IMR-90 (cell line): ENCODE data around the gene CPNE2. TPM values are rescaled to one million over a fixed set of nuclear protein-coding genes. Genes with fewer than 3 reads are reported as not detected.

Source experiments
- ATAC-seq: fragments of 200-7000 bp; cut with Tn5 transposase; 2 replicates; pipeline ENCODE4 v1.9.1; 2020; ENCODE audit warnings: low read depth, mild to moderate bottlenecking, moderate library complexity
- BruUV-seq: library from RNA; stranded (reverse); fragments of 400-500 nt; replicated peaks from 2 replicates; lab custom pipeline; 2021; lab: Mats Ljungman, UMichigan
- CTCF ChIA-PET: fragments of 300-600 bp; formaldehyde crosslinking; extraction: SDS; loops from one replicate; lab custom pipeline; 2021; ENCODE audit warnings: antibody characterized with exemption; lab: Yijun Ruan, JAX
- POLR2A ChIA-PET: fragments of 300-600 bp; sonication (Branson Sonifier 250); formaldehyde crosslinking; loops from one replicate; lab custom pipeline; 2022; ENCODE audit warnings: antibody characterized with exemption; ENCODE audit not compliant: unreplicated experiment; lab: Charles Lee
- DNase-seq: peaks from one replicate; pipeline ENCODE4 v3.0.0; 2013
- H2AFZ ChIP-seq: replicated peaks from 2 replicates; pipeline ENCODE3; 2013; ENCODE audit warnings: low read length, mild to moderate bottlenecking; ENCODE audit not compliant: poor library complexity
- H2AK5ac ChIP-seq: 2 replicates; pipeline ENCODE4 v1.6.1; 2013; ENCODE audit warnings: low read depth, low read length, inconsistent platforms
- H2AK9ac ChIP-seq: replicated peaks from 2 replicates; pipeline ENCODE3; 2013; ENCODE audit warnings: mild to moderate bottlenecking, low read depth, low read length, moderate library complexity; ENCODE audit not compliant: poor library complexity
- H2BK120ac ChIP-seq: 2 replicates; pipeline ENCODE4 v1.6.1; 2013; ENCODE audit warnings: low read depth, low read length, inconsistent platforms
- H2BK15ac ChIP-seq: 3 replicates; pipeline ENCODE4 v1.6.1; 2013; ENCODE audit warnings: low read depth, low read length, inconsistent platforms
- H2BK20ac ChIP-seq: 2 replicates; pipeline ENCODE4 v1.6.1; 2013; ENCODE audit warnings: low read depth, mild to moderate bottlenecking, inconsistent platforms, low read length, moderate library complexity
- H2BK5ac ChIP-seq: 2 replicates; pipeline ENCODE4 v1.6.1; 2013; ENCODE audit warnings: mild to moderate bottlenecking, low read depth, low read length, inconsistent platforms; ENCODE audit not compliant: poor library complexity, severe bottlenecking
- H3K14ac ChIP-seq: replicated peaks from 2 replicates; pipeline ENCODE4 v1.6.1; 2013; ENCODE audit warnings: low read depth, low read length, inconsistent platforms
- H3K18ac ChIP-seq: 2 replicates; pipeline ENCODE4 v1.6.1; 2013; ENCODE audit warnings: low read depth, low read length, control low read depth
- H3K23ac ChIP-seq: 2 replicates; pipeline ENCODE4 v1.6.1; 2013; ENCODE audit warnings: low read depth, low read length, inconsistent platforms
- H3K27ac ChIP-seq: 2 replicates; pipeline ENCODE4 v1.5.1; 2013; ENCODE audit warnings: mild to moderate bottlenecking, control low read depth, low read length; ENCODE audit not compliant: insufficient read depth
- H3K27me3 ChIP-seq: 2 replicates; pipeline ENCODE4 v1.6.1; 2013; ENCODE audit warnings: low read length; ENCODE audit not compliant: control insufficient read depth, insufficient read depth
- H3K36me3 ChIP-seq: 2 replicates; pipeline ENCODE4 v1.6.1; 2013; ENCODE audit warnings: low read length, mixed read lengths; ENCODE audit not compliant: control insufficient read depth, insufficient read depth
- H3K4ac ChIP-seq: 2 replicates; pipeline ENCODE4 v1.6.1; 2013; ENCODE audit warnings: low read depth, low read length, inconsistent platforms
- H3K4me1 ChIP-seq: 2 replicates; pipeline ENCODE4 v1.6.1; 2013; ENCODE audit warnings: low read length, mixed read lengths; ENCODE audit not compliant: control insufficient read depth, insufficient read depth
- H3K4me2 ChIP-seq: 2 replicates; pipeline ENCODE4 v1.6.1; 2013; ENCODE audit warnings: low read depth, mild to moderate bottlenecking, control low read depth, low read length, moderate library complexity
- H3K4me3 ChIP-seq: 2 replicates; pipeline ENCODE4 v1.5.1; 2013; ENCODE audit warnings: low read depth, mild to moderate bottlenecking, control low read depth, low read length, moderate library complexity; ENCODE audit not compliant: insufficient read depth
- H3K56ac ChIP-seq: 2 replicates; pipeline ENCODE4 v1.6.1; 2013; ENCODE audit warnings: low read length, inconsistent platforms; ENCODE audit not compliant: insufficient read depth; ENCODE audit errors: extremely low read depth
- H3K79me1 ChIP-seq, 2 experiments: 2 replicates each; pipeline ENCODE4 v1.6.1; 2013; ENCODE audit warnings: low read length in 2 of 2, inconsistent platforms in 1 of 2, low read depth in 1 of 2
- H3K9ac ChIP-seq: 2 replicates; pipeline ENCODE4 v1.6.1; 2013; ENCODE audit warnings: low read depth, low read length, control low read depth
- H3K9me1 ChIP-seq: 2 replicates; pipeline ENCODE4 v1.6.1; 2013; ENCODE audit warnings: low read length, inconsistent platforms; ENCODE audit not compliant: insufficient read depth
- H3K9me3 ChIP-seq: 2 replicates; pipeline ENCODE4 v1.6.1; 2013; ENCODE audit warnings: low read length; ENCODE audit not compliant: control insufficient read depth, insufficient read depth
- H4K20me1 ChIP-seq: 2 replicates; pipeline ENCODE4 v1.6.1; 2013; ENCODE audit warnings: low read length, inconsistent platforms; ENCODE audit not compliant: insufficient read depth
- H4K5ac ChIP-seq: 2 replicates; pipeline ENCODE4 v1.6.1; 2013; ENCODE audit warnings: mild to moderate bottlenecking, low read depth, low read length, control low read depth
- H4K8ac ChIP-seq, 2 experiments: 2 replicates each; pipeline ENCODE4 v1.6.1; 2013; ENCODE audit warnings: low read depth in 2 of 2, low read length in 2 of 2, control low read depth in 1 of 2, inconsistent platforms in 1 of 2
- H4K91ac ChIP-seq: 2 replicates; pipeline ENCODE4 v1.6.1; 2013; ENCODE audit warnings: low read depth, low read length, inconsistent platforms; ENCODE audit not compliant: insufficient read depth
- BHLHE40 ChIP-seq: fragments of 150-350 bp; IDR thresholded peaks from 2 replicates; pipeline ENCODE4 v1.6.1; 2016; ENCODE audit warnings: mild to moderate bottlenecking, low read depth, low read length
- CEBPB ChIP-seq: IDR thresholded peaks from 2 replicates; pipeline ENCODE4 v1.6.1; 2012; ENCODE audit warnings: low read depth, low read length, improper control_type of control experiment
- CHD1 ChIP-seq: IDR thresholded peaks from 2 replicates; pipeline ENCODE4 v1.6.1; 2012; ENCODE audit warnings: low read depth, low read length, improper control_type of control experiment
- CTCF ChIP-seq: conservative IDR thresholded peaks from 2 replicates; pipeline ENCODE4 v1.5.1; 2012; ENCODE audit warnings: mild to moderate bottlenecking, low read depth, low read length, improper control_type of control experiment
- FOS ChIP-seq: fragments of 150-350 bp; IDR thresholded peaks from 2 replicates; pipeline ENCODE4 v1.6.1; 2016; ENCODE audit warnings: low read depth, low read length
- MAFK ChIP-seq: IDR thresholded peaks from 2 replicates; pipeline ENCODE4 v1.6.1; 2012; ENCODE audit warnings: low read depth, low read length, improper control_type of control experiment
- MAZ ChIP-seq: IDR thresholded peaks from 2 replicates; pipeline ENCODE4 v1.6.1; 2012; ENCODE audit warnings: low read depth, mild to moderate bottlenecking, low read length, improper control_type of control experiment, moderate library complexity, borderline replicate concordance
- MXI1 ChIP-seq: IDR thresholded peaks from 2 replicates; pipeline ENCODE4 v1.6.1; 2012; ENCODE audit warnings: low read depth, mild to moderate bottlenecking, low read length, moderate library complexity, borderline replicate concordance
- NFE2L2 ChIP-seq: fragments of 150-350 bp; IDR thresholded peaks from 2 replicates; pipeline ENCODE4 v1.6.1; 2016; ENCODE audit warnings: low read depth, mild to moderate bottlenecking, low read length
- POLR2A ChIP-seq: IDR thresholded peaks from 2 replicates; pipeline ENCODE4 v1.6.1; 2012; ENCODE audit warnings: mild to moderate bottlenecking, low read depth, low read length
- RAD21 ChIP-seq: IDR thresholded peaks from 2 replicates; pipeline ENCODE4 v1.6.1; 2012; ENCODE audit warnings: low read length, improper control_type of control experiment
- RCOR1 ChIP-seq: IDR thresholded peaks from 2 replicates; pipeline ENCODE4 v1.6.1; 2012; ENCODE audit warnings: mild to moderate bottlenecking, low read length, improper control_type of control experiment; ENCODE audit not compliant: insufficient replicate concordance
- RFX5 ChIP-seq: IDR thresholded peaks from 2 replicates; pipeline ENCODE4 v1.8.0; 2012; ENCODE audit warnings: low read depth, mild to moderate bottlenecking, low read length, moderate library complexity
- SMC3 ChIP-seq: fragments of 150-350 bp; IDR thresholded peaks from 2 replicates; pipeline ENCODE4 v1.6.1; 2016; ENCODE audit warnings: low read depth, mild to moderate bottlenecking, antibody characterized with exemption, low read length, moderate library complexity
- USF2 ChIP-seq: fragments of 150-350 bp; IDR thresholded peaks from 2 replicates; pipeline ENCODE4 v1.6.1; 2017; ENCODE audit warnings: mild to moderate bottlenecking, antibody characterized with exemption, low read length, low read depth
- WGBS, 2 experiments: methylation state at CpG; one replicate each; pipeline versions ENCODE4 v1.1.5 to v1.1.7; 2013; ENCODE audit warnings: missing lambda C conversion rate in 2 of 2; ENCODE audit not compliant: insufficient read length in 1 of 2; ENCODE audit errors: extremely low coverage in 2 of 2; 5-methylcytosine and 5-hydroxymethylcytosine counted together
- dilution Hi-C: fragments of 300-500 bp; cut with HindIII; formaldehyde crosslinking; loops from one replicate; pipeline ENCODE4 v1.14.3; 2018; ENCODE audit warnings: low sequenced_read_pairs; ENCODE audit not compliant: unreplicated experiment
- in situ Hi-C: fragments of 300-500 bp; cut with MboI; formaldehyde crosslinking; loops from 3 replicates; pipeline ENCODE4 v1.14.3; 2019; ENCODE audit warnings: low sequenced_read_pairs, inconsistent platforms, mixed read lengths
- intact Hi-C: fragments of 100-400 bp; cut with micrococcal nuclease; formaldehyde crosslinking; loops from 2 replicates; pipeline ENCODE4 v1.10.0; 2022
- polyA plus RNA-seq, 3 experiments: library from polyadenylated mRNA; depleted of rRNA; stranded (reverse); fragments of >200 nt; gene quantifications; 2 replicates each; pipeline ENCODE4 v1.2.3, GENCODE V29; 2012; ENCODE audit warnings: low replicate concordance in 1 of 3
- total RNA-seq: library from RNA; depleted of rRNA; stranded (reverse); fragments of >200 nt; gene quantifications from 2 replicates; pipeline ENCODE4 v1.2.3, GENCODE V29; 2012

CPNE2 gene
- total and polyA plus RNA-seq, 2 of the 4 experiments (the other 2 are of a cell fraction), result 15.4 to 48.0 TPM

GRCh38 chr16:57045694-57046381, 46.5 kb upstream of the CPNE2 start:
- Histone ChIP-seq H2BK120ac (no peak overlapping the region), H3K4me3 (no peak overlapping the region), H3K79me1 (no peaks in the 10 kb centered on the region), H3K36me3 (peaks cover 12% of the 10 kb centered on the region; the same call in 1 of the 2 replicates), H2AK5ac (no peak overlapping the region; the same call in 1 of the 2 replicates), H2AK9ac (peak overlapping the region; percentile 18), H3K9ac (no peak overlapping the region; the same call in 1 of the 2 replicates), H2BK5ac (no peak overlapping the region), H3K4me1 (peaks cover 3% of the 10 kb centered on the region; the same call in 1 of the 2 replicates), H4K8ac (peak overlapping the region in 1 of 2 experiments; percentile 36; a peak in 1 of 4 replicates), H3K14ac (peak overlapping the region; percentile 32; the same call in 1 of the 2 replicates), H3K27me3 (no peaks in the 10 kb centered on the region), H2BK15ac (no peak overlapping the region; the same call in 2 of the 3 replicates), H3K27ac (no peak overlapping the region), H4K5ac (no peak overlapping the region; the same call in 1 of the 2 replicates), H4K91ac (no peak overlapping the region; the same call in 1 of the 2 replicates), H3K9me3 (no peaks in the 10 kb centered on the region; the same call in 1 of the 2 replicates), H4K20me1 (no peaks in the 10 kb centered on the region), H3K56ac (no peak overlapping the region), H3K23ac (no peak overlapping the region), H2BK20ac (0 out of 2 replicates have a peak overlapping the region, but pooled peaks have one; percentile 30), H3K18ac (peak overlapping the region; percentile 20; the same call in 1 of the 2 replicates), H3K9me1 (0 out of 2 replicates have a peak, but pooled peaks cover 3% of the 10 kb centered on the region), H3K4ac (peak overlapping the region; percentile 58), H2AFZ (peak overlapping the region; percentile 69), H3K4me2 (peak overlapping the region; percentile 29; the same call in 1 of the 2 replicates)
- WGBS, 2 experiments, result 67% methylated on average over 1 of the region's 13 CpGs; no CpG with 5 or more reads in 1 of the 2 experiments
- POLR2A ChIA-PET, result no interaction called here
- dilution Hi-C loops, result no loop called here
- BruUV-seq, result no TSS peak
- CTCF ChIA-PET, result interaction anchor here (0.6 to 1.3 kb wide), 2 partner anchors 12 to 15 kb away, joined by 4 read pairs; no protein-coding TSS in a partner anchor
- in situ Hi-C loops, result loop anchor here (10.0 kb wide), 1 partner anchor 181 kb away; the partner anchor contains the start of gene SLC12A3
- DNase-seq, result peak; percentile 60
- intact Hi-C loops, result loop anchor here (1.0 to 10.0 kb wide), 3 partner anchors 57 to 179 kb away; partner anchors contain the start of genes CETP and NLRC5
- ATAC-seq, result peak; percentile 95
- no peak for TF ChIP-seq RCOR1
- no peak for TF ChIP-seq USF2
- TF ChIP-seq RFX5, result no peak
- TF ChIP-seq FOS, result no peak
- no peak for TF ChIP-seq MAZ
- peak; percentile 65 for TF ChIP-seq SMC3
- peak; percentile 68 for TF ChIP-seq RAD21
- TF ChIP-seq CHD1, result no peak
- TF ChIP-seq POLR2A, result no peak
- no peak for TF ChIP-seq BHLHE40
- no peak for TF ChIP-seq MAFK
- peak; percentile 69 for TF ChIP-seq CTCF
- no peak for TF ChIP-seq CEBPB
- no peak for TF ChIP-seq NFE2L2
- no peak; the same call in 1 of the 2 replicates for TF ChIP-seq MXI1
